ENCODE results near the gene CD40. TPM values are rescaled to one million over a fixed set of nuclear protein-coding genes. Genes with fewer than 3 reads are reported as not detected.
"Not testable (repeated sequence)": the region's sequence is repeated elsewhere in the genome, so short reads cannot be mapped to it uniquely, and the experiment has no call there.

The CD40 gene
- polyA plus RNA-seq, 4 donors: 4.8 to 7.6 (median 5.6) TPM

DNA sequence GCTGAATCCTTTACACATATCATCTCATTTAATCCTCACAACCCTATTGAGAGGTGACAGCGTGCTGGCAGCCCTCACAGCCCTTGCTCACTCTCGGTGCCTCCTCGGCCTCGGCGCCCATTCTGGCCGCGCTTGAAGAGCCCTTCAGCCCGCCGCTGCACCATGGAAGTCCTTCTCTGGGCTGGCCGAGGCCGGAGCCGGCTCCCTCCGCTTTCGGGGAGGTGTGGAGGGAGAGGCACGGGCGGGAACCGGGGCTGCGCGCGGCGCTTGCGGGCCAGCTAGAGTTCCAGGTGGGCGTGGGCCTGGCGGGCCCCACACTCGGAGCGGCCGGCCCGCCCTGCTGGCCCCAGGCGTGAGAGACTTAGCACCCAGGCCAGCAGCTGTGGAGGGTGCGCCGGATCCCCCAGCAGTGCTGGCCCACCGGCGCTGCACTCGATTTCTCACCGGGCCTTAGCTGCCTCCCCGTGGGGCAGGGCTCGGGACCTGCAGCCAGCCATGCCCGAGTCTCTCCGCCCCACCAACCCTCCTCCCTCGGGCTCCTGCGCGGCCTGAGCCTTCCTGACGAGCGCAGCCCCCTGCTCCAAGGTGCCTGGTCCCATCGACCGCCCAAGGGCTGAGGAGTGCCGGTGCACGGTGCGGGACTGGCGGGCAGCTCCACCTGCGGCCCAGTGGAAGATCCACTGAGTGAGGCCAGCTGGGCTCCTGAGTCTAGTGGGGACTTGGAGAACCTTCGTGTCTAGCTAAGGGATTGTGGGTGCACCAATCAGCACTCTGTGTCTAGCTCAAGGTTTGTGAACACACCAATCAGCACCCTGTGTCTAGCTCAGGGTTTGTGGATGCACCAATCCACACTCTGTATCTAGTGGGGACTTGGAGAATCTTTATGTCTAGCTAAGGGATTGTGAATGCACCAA lies 26.2 kb upstream of the CD40 start:
- not testable (repeated sequence) for DNase-seq (ENCODE audit: low read depth in 4 of 4, low spot score in 3 of 4)

DNA sequence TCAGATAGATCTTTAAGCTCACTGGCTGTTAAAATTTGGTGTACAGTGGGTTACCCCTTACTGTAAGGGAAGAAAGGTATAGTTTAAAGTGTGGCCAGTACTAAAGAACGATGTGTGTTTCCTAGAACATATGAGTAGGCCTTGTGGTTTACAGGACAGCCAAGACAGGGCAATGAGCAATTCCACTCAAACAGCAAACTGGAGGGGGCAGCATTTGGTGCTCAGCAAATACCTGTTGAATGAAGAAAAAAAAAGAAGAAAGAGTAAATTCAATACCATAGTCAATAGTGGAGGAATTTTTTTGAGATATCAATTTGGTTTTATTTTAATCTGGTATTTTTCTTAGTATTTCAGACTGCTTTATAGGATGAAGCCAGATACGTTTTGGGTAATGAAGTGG lies 24.6 kb upstream of the CD40 start:
- DNase-seq (ENCODE audit: low read depth in 4 of 4, low spot score in 3 of 4): no peak

DNA sequence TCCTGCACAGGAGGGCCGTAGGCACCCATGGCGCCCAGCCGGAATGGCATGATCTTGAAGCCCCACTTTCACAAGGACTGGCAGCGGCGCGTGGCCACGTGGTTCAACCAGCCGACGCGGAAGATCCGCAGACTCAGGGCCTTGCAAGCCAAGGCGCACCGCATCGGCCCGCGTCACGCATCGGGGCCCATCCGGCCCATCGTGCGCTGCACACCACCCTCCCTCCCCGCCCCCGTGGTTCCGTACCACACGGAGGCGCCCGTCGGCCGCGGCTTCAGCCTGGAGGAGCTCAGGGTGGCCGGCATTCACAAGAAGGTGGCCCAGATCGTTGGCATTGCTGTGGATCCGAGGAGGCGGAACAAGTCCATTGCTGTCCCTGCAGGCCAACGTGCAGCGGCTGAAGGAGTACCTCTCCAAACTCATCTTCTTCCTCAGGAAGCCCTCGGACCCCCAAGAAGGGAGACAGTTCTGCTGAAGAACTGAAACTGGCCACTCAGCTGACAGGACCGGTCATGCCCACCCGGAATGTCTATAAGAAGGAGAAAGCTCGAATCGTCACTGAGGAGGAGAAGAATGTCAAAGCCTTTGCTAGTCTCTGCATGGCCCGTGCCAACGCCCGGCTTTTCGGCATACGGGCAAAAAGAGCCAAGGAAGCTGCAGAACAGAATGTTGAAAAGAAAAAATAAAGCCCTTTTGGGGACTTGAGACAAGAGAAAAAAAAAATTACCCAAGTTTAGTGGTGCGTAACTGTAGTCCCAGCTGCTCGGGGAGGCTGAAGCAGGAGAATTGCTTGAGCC lies 18.4 kb upstream of the CD40 start:
- DNase-seq (ENCODE audit: low read depth in 4 of 4, low spot score in 3 of 4): no peak

DNA sequence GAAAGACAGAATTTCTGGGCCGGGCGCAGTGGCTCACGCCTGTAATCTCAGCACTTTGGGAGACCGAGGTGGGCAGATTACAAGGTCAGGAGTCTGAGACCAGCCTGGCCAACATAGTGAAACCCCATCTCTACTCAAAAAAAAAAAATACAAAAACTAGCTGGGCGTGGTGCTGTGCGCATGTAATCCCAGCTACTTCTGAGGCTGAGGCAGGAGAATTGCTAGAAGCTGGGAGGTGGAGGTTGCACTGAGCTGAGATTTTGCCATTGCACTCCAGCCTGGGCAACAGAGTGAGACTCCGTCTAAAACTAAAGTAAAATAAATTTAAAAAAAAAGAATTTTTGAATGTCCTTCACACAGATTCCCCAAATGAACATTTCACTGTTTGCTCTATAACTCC lies 17.7 kb upstream of the CD40 start:
- not testable (repeated sequence) for DNase-seq (ENCODE audit: low read depth in 4 of 4, low spot score in 3 of 4)

DNA sequence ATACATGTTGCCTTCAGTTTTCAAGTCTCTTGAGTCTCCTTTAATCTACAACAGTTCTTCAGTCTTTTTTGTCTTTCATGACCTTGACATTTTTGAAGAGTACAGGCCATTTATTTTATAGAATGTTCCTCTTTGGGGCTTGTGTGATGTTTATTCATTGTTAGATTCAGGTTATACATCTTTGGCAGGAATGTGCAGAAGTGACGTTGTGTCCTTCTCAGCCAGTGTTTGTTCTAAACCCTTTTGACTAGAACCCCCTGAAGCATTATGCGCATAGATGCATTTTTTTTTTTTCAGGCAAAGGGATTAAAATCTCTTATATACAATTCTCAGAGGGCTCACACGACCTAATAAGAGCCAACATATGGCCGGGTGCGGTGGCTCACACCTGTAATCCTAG lies 17.1 kb upstream of the CD40 start:
- DNase-seq (ENCODE audit: low read depth in 4 of 4, low spot score in 3 of 4): no peak

DNA sequence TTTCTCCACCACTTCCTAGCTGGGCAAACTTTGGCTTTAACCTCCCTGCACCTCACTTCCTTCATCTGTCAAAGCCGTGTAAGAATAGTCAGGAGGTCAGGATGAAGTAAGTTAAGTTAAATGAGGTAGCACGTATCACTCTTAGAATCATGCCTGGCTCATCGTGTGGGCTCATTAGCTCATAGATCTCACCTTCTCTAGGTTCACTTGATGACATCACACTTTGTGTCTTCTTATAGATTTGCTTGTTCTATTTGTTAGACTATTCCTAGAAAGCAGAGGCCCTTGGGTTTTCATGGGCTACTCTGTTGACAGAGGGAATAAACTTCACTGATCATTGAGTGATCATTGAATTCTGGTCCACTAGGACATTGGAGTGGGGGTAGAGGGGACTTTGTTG lies 16.2 kb upstream of the CD40 start:
- DNase-seq (ENCODE audit: low read depth in 4 of 4, low spot score in 3 of 4): no peak

DNA sequence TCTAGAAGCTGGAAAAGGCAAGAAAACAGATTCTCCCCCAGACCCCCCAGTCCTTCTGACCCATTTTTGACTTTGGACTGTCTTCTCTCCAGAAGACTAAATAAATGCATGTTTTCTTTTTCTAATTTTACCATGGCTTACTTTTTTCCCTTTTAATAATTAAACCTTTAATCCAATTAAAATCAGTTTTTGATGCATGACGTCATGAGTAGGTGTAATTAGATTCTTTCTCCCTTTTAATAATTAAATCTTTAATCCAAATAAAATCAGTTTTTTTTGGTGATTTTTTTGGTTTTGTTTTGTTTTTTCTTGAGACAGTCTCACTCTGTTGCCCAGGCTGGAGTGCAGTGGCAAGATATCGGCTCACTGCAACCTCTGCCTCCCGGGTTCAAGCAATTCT lies 15.2 kb upstream of the CD40 start:
- no peak for DNase-seq (ENCODE audit: low read depth in 4 of 4, low spot score in 3 of 4)

DNA sequence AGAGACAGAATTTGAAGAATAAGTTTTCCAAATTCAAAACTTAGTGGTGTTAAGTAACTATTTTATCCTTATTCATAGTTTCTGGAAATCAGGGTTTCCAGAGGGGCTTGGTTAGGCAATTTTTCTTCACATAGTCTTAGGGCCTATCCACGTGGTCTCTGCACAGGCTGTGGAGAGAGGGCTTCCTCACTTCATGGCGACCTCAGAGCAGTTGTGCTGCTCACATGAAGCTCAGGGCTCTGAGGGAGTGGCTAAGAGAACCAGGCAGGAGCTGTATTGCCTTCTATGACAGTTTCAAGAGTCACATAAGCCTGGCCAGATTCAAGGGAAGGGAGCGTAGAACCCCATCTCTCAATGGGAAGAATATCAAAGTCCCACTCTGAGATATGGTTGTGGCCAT lies 13.9 kb upstream of the CD40 start:
- no peak for DNase-seq (ENCODE audit: low read depth in 4 of 4, low spot score in 3 of 4)

DNA sequence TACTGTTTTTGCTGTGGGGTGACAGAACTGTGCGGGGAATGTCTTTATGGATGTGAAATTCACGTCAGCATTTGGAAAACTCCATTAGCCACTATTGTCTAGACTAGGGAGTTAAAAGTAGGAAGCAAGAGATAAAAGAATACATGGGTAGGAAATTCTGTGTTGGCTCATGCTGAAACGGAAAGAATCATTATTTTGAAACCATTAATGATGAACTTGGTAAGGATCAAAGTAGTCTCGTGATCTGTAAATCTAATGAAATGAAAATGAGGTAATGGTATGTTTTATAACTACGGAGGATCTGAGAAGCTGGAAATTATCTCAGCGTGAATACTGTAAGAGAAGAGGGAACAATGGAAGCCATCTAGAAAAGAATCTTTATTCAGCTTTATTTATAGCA lies 11.1 kb upstream of the CD40 start:
- no peak for DNase-seq (ENCODE audit: low read depth in 4 of 4, low spot score in 3 of 4)

DNA sequence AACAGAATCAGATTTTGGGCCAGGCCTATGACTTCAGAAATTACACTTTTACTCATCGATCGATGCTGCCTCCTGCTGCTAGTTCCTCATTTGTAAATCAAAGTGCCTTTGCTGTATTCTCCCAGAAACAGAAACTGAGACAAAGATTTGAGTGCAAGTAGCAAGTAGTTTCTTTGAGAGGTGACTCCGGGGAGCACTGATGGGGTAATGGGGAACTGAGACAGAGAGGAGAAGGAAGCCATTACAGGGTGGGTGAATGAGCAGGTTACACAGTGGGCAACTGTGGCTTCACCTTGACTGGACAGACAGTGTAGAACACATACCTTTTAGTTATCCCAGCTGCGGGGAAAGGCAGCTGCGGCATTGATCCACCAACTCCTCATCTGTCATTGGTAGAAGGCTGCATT lies 9.7 kb upstream of the CD40 start:
- DNase-seq (ENCODE audit: low read depth in 4 of 4, low spot score in 3 of 4): no peak

DNA sequence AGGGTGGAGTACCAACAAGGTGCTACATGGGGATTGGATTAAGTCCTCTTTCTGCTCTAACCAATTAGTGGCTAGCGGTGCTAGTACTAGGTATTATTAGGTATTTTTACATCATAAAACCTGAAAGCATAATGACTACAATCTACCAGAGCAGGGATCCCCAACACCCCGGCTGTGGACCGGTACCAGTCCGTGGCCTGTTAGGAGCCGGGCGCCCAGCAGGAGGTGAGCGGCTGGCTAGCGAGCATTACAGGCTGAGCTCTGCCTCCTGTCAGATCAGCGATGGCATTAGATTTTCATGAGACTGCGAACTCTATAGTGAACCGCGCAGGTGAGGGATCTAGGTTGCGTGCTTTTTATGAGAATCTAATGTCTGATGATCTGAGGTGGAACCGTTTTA lies 9.1 kb upstream of the CD40 start:
- DNase-seq (ENCODE audit: low read depth in 4 of 4, low spot score in 3 of 4): no peak

DNA sequence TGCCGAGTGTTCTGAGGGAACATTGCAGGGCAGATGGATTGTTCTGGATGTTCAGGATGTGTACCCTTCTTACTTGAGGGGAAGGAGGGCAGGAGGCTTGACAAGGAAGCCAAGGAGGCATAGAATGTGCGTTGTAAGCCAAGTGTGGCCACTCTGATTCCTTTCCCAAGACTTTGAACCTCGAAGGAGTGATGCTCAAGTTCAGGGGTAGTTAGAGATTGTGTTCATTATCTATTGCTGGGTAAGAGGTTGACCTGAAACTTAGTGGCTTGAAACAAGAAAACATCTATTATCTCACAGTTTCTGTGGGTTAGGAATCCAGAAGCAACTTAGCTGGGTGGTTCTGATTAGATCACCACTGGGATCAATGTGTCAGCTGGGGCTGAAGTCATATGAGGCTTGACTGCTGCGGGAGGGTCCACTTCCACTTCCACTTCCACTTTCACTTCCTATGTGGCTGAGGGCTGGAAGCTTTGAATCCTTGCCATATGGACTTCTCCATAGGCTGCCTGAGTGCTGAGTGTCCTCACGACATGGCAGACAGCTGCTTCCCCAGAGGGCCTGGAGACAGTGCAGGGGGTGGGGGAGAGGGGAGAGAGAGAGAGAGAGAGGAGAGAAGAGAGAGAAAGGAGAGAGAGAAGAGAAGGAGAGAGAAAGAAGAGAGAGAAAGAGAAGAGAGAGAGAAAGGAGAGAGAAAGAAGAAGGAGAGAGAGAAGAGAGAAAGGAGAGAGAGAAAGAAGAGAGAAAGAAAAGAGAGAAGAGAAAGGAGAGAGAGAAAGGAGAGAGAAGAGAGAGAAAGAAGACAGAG lies 6.9 kb upstream of the CD40 start:
- no peak for DNase-seq (ENCODE audit: low read depth in 4 of 4, low spot score in 3 of 4)

DNA sequence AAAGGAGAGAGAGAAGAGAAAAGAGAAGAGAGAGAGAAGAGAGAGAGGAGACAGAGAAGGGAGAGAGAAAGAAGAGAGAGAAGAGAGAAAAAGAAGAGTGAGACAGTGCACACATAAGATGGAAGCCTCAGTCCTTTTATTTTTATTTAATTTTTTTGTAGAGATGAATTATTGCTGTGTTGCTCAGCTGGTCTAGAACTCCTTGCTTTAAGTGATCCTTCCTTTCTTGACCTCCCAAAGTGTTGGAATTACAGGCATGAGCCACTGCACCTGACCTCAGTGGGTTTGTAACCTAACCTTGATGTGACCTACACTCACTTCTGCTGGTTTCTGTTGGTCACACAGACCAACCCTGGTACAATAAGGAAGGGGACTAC lies 6.3 kb upstream of the CD40 start:
- DNase-seq (ENCODE audit: low read depth in 4 of 4, low spot score in 3 of 4): no peak

DNA sequence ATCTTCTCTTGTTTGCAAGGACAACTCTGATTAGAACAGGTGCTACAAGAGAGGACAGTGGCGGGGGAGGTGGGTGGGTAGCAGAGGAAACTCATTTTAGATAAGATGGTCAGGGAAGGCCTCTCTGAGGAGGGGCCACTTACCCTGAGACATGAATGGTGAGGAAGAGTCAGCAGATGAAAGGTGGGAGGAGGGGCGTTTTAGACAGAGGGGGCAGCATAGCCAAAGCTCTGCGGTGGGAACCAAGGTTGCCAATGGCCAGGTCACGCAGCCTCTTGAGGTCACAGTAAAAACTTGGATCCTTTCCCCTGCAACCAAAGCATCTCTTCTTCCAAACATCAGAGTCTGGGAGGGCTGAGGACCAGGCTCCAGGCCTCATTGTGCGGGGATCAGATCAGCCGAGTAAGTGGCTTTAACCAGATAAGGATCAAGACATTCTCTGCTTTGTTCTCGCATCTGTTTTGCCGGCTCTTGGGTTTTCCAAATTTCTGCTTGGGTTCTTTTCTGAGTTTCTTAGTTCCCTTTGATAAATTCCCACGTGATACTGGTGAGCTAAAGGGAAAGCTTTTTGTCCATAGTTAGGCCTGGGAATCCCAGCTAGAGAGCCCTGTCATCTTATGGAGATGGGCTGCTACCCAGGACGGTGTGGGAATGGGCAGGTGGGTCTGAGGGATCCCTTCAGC lies 5.5 kb upstream of the CD40 start:
- no peak for DNase-seq (ENCODE audit: low read depth in 4 of 4, low spot score in 3 of 4)

DNA sequence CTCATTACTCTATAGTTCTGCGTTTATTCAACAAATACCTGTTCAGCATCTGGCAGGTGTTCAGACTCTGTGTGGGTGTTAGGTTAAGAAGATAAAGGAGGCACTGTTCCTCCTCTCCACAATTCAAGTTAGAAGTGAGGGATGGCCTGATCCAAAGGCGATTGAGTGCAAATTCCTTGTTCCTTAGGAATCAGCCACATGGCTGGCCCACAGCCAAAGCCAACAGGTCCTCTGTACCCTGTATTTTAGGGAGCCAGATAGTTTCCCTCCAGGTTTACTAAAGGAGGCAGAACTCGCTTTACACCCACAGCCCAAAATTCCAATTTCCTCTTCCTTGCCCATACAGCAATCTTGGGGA lies 5.0 kb upstream of the CD40 start:
- DNase-seq (ENCODE audit: low read depth in 4 of 4, low spot score in 3 of 4): no peak

DNA sequence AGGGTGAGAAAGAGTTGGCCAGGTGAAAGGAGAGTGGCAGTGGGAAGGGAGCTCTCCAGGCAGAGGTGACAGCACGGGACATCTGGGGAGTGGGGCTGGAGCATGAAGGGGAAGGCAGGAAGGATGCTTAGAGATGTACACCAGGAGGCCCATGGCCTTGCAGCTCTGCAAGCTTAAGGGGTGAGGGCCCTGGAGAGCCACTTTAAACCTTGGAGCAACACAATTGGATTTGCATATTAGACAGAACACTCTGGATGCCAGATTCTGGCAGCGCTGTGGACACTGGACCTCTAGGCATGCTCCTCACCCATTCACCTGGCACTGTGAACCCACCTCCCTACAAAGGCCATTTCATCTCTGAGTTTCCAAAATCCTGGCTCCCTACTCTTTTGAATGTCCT lies 3.7 kb upstream of the CD40 start:
- no peak for DNase-seq (ENCODE audit: low read depth in 4 of 4, low spot score in 3 of 4)

DNA sequence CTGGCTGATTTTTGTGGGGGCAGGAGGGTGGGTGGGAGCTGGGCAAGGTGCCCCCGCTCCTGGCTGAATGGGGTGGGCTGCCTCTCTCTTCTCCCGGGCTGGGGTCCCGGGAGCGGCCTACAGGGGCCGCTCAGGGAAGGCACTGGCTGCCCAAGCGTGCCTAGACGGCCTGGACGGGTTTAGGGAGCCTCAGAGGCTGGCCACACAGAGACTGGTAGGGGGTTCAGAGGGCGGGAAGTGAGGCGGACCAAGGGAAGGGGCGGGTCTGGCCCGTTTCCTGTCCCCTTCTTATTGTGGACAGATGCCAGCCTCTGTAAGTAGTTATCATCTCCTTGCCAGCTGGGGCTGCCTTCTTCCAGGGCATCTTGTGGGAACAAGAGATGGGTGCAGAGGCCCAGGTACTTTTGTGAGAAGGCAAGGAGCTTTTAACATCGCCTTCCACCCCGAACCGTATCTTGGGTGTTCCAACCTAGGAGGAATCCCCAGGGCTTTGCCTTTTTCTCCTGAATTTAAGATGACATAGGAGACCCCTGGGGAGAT lies 437 bp downstream of the CD40 start:
- DNase-seq (ENCODE audit: low read depth in 4 of 4, low spot score in 3 of 4): no peak

DNA sequence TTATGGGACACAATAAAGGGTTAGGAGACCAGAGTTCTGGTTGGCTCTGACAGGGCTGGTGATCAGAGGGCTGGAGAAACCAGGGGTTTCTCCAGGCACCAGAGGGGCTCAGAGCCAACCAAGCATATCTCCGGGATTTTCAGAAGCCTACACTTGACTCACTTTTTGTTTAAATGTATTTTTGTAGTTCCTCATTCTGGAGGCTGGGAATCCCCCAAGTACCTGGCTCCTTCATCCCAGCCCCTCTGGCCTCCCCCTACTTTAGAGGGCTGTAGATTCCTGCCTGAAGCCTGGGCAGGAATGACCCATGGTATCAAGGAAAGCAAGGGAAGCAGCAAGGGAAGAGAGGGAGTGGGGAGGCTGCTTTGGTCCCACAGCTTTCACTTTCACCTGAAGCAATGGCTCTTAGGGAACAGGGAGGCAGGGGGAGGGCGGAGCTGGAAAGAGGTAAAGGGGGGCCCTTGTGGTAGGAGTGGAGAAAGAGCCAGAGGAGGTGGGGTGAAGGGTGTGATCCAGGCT lies 973 bp downstream of the CD40 start:
- DNase-seq (ENCODE audit: low read depth in 4 of 4, low spot score in 3 of 4): no peak

DNA sequence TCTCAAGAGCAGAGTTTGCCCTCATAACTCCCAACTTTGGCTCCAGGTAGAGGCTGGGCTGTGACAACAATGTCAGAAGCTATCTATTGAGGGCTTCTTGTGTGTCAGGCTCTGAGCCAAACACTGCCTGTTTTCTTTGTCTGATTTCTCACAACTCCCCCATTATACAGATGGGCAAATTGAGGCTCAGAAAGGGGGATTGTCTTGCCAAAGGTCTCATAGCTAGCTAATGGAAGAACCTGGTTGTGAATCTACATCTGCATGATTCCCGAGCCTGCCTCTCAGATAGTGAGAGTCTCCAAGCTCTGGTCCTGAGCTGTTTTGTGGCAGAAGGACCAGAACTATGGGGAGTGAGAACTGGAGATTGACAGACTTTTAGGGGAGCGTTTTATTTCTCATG lies 1.4 kb downstream of the CD40 start:
- DNase-seq (ENCODE audit: low read depth in 4 of 4, low spot score in 3 of 4): no peak

DNA sequence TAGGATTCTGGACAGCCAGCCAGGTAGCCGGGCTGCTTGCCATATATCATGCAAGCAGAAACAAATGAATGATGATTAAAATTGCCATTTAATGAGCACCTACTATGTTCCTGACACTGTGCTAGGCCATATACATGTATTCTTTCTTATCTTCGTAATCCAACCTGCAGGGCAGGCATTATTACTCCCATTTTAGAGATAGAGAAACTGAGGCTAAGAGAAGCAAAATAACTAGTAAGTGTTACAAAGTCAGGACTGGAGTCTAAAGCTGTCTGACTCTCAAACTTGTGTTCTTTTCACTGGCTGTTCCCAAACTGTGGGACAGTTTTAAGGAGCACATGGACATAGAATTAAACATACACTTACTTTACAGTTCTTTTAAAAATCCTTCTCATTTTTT lies 2.0 kb downstream of the CD40 start:
- no peak for DNase-seq (ENCODE audit: low read depth in 4 of 4, low spot score in 3 of 4)

All from left renal pelvis (tissue), 4 donors.